PC-9 (cell line): ENCODE data around the gene ALS2. TPM values are rescaled to one million over a fixed set of nuclear protein-coding genes. Genes with fewer than 3 reads are reported as not detected.
A peak's percentile ranks its signal among the peaks of the same experiment; 100 is the strongest.

ENCODE experiments used
- BruUV-seq: library from RNA; stranded (reverse); fragments of 400-500 nt; replicated peaks from 2 replicates; lab custom pipeline; 2021; lab: Mats Ljungman, UMichigan
- CTCF ChIA-PET: fragments of 300-600 bp; sonication (Branson Sonifier 250); formaldehyde crosslinking; loops from one replicate; lab custom pipeline; 2022; ENCODE audit warnings: antibody characterized with exemption; lab: Charles Lee
- POLR2A ChIA-PET: fragments of 300-600 bp; sonication (Branson Sonifier 250); formaldehyde crosslinking; loops from one replicate; lab custom pipeline; 2022; ENCODE audit warnings: antibody characterized with exemption; ENCODE audit not compliant: unreplicated experiment; lab: Charles Lee
- DNase-seq, 2 experiments: peaks; one replicate each; pipeline versions ENCODE4 v3.0.0 to v3.0.0-alpha.2; 2015 to 2022; ENCODE audit warnings: mixed read lengths in 1 of 2
- H2AFZ ChIP-seq: fragments of 200-600 bp; sonication (generic); 2 replicates; pipeline ENCODE4 v1.8.1; 2017; ENCODE audit warnings: antibody characterized with exemption
- H3F3A ChIP-seq: fragments of 200-600 bp; sonication (generic); 2 replicates; pipeline ENCODE4 v1.8.1; 2017; ENCODE audit warnings: antibody characterized with exemption, mild to moderate bottlenecking, low read depth; ENCODE audit not compliant: insufficient read depth
- H3K27ac ChIP-seq: fragments of 200-600 bp; sonication (generic); 2 replicates; pipeline ENCODE4 v1.6.1; 2016; ENCODE audit warnings: mixed run types
- H3K27me3 ChIP-seq: fragments of 200-600 bp; sonication (generic); 2 replicates; pipeline ENCODE4 v1.6.1; 2016; ENCODE audit warnings: low read depth, mixed run types; ENCODE audit not compliant: insufficient read depth
- H3K36me3 ChIP-seq: fragments of 200-600 bp; sonication (generic); 2 replicates; pipeline ENCODE4 v1.6.1; 2016; ENCODE audit warnings: low read depth, mixed run types
- H3K4me1 ChIP-seq: fragments of 200-600 bp; sonication (generic); replicated peaks from 2 replicates; pipeline ENCODE4 v1.6.1; 2016; ENCODE audit warnings: mixed run types; ENCODE audit not compliant: insufficient read depth
- H3K4me2 ChIP-seq: fragments of 200-600 bp; sonication (generic); 2 replicates; pipeline ENCODE4 v1.6.1; 2017; ENCODE audit warnings: mixed run types
- H3K4me3 ChIP-seq: fragments of 200-600 bp; sonication (generic); 2 replicates; pipeline ENCODE4 v1.6.1; 2016; ENCODE audit warnings: mixed run types
- H3K79me2 ChIP-seq: fragments of 200-600 bp; sonication (generic); 2 replicates; pipeline ENCODE4 v1.6.1; 2017; ENCODE audit warnings: low read depth, mixed run types
- H3K9me2 ChIP-seq: fragments of 200-600 bp; sonication (generic); 2 replicates; pipeline ENCODE4 v1.8.1; 2017; ENCODE audit warnings: mild to moderate bottlenecking; ENCODE audit not compliant: insufficient read depth
- H3K9me3 ChIP-seq: fragments of 200-600 bp; sonication (generic); 2 replicates; pipeline ENCODE4 v1.8.1; 2016; ENCODE audit warnings: low read depth; ENCODE audit not compliant: insufficient read depth
- H4K20me1 ChIP-seq: fragments of 200-600 bp; sonication (generic); 2 replicates; pipeline ENCODE4 v1.8.1; 2017; ENCODE audit not compliant: insufficient read depth
- EZH2 ChIP-seq: fragments of 200-600 bp; sonication (generic); IDR thresholded peaks from 2 replicates; pipeline ENCODE4 v1.8.0; 2017; ENCODE audit warnings: antibody characterized with exemption, low read depth
- intact Hi-C: fragments of 100-400 bp; cut with micrococcal nuclease; formaldehyde crosslinking; loops from one replicate; pipeline ENCODE4 v1.10.0; 2022; ENCODE audit not compliant: unreplicated experiment
- total RNA-seq: library from RNA; stranded (reverse); gene quantifications from 2 replicates; pipeline ENCODE4 v1.2.3, GENCODE V29; 2021
- TF ChIP-seq, protein P1 (sequence below): fragments of 200-600 bp; sonication (generic); conservative IDR thresholded peaks from 2 replicates; pipeline ENCODE4 v1.6.1; 2017; ENCODE audit warnings: mixed run types, antibody characterized with exemption, mild to moderate bottlenecking, moderate library complexity

The ALS2 gene
- total RNA-seq, 1 experiment from 2014 or later: 27.6 TPM

GRCh38 chr2:201786471-201786870, 5.7 kb upstream of the ALS2 start:
- Histone ChIP-seq H3K27me3 (no peaks in the 10 kb centered on the region), H3K4me3 (no peak overlapping the region), H3K27ac (no peak overlapping the region), H3K79me2 (no peaks in the 10 kb centered on the region), H3K4me1 (peaks cover 13% of the 10 kb centered on the region), H3F3A (no peaks in the 10 kb centered on the region), H2AFZ (no peak overlapping the region; the same call in 1 of the 2 replicates), H3K9me3 (no peaks in the 10 kb centered on the region), H3K4me2 (peak overlapping the region; percentile 5; the same call in 1 of the 2 replicates), H4K20me1 (no peaks in the 10 kb centered on the region), H3K36me3 (no peaks in the 10 kb centered on the region), H3K9me2 (no peaks in the 10 kb centered on the region)
- POLR2A ChIA-PET: no interaction called here
- intact Hi-C loops: no loop called here
- DNase-seq: peak in 1 of 2 experiments; percentile 67
- CTCF ChIA-PET: no interaction called here
- no TSS peak for BruUV-seq
- TF ChIP-seq EZH2: no peak
- TF ChIP-seq, protein P1, sequence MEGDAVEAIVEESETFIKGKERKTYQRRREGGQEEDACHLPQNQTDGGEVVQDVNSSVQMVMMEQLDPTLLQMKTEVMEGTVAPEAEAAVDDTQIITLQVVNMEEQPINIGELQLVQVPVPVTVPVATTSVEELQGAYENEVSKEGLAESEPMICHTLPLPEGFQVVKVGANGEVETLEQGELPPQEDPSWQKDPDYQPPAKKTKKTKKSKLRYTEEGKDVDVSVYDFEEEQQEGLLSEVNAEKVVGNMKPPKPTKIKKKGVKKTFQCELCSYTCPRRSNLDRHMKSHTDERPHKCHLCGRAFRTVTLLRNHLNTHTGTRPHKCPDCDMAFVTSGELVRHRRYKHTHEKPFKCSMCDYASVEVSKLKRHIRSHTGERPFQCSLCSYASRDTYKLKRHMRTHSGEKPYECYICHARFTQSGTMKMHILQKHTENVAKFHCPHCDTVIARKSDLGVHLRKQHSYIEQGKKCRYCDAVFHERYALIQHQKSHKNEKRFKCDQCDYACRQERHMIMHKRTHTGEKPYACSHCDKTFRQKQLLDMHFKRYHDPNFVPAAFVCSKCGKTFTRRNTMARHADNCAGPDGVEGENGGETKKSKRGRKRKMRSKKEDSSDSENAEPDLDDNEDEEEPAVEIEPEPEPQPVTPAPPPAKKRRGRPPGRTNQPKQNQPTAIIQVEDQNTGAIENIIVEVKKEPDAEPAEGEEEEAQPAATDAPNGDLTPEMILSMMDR: no peak

- intact Hi-C loops: no loop called here
- no peaks in the 10 kb centered on the region for H3K36me3 ChIP-seq
- no peaks in the 10 kb centered on the region for H4K20me1 ChIP-seq
- TF ChIP-seq, protein P1: no peak
- no peak for TF ChIP-seq EZH2
- ChIA-PET CTCF (no interaction called here), POLR2A (no interaction called here)
- no peaks in the 10 kb centered on the region for H3K9me3 ChIP-seq
- no peaks in the 10 kb centered on the region for H3K9me2 ChIP-seq
- H3K4me3 ChIP-seq: no peak overlapping the region
- no peaks in the 10 kb centered on the region for H3K27me3 ChIP-seq
- peaks cover 4% of the 10 kb centered on the region for H3K79me2 ChIP-seq
- DNase-seq: no peak
- H3K27ac ChIP-seq: no peak overlapping the region
- no peak overlapping the region for H3K4me2 ChIP-seq
- H3F3A ChIP-seq: no peaks in the 10 kb centered on the region
- H2AFZ ChIP-seq: no peak overlapping the region
- peaks cover 13% of the 10 kb centered on the region for H3K4me1 ChIP-seq
- BruUV-seq: no TSS peak
These were observed 4.4 kb upstream of the ALS2 start for GRCh38 chr2:201785135-201785534.

GRCh38 chr2:201784563-201784962, 3.8 kb upstream of the ALS2 start:
- Histone ChIP-seq H3K4me2 (no peak overlapping the region), H2AFZ (no peak overlapping the region), H3K79me2 (peaks cover 9% of the 10 kb centered on the region), H3F3A (no peaks in the 10 kb centered on the region), H4K20me1 (0 out of 2 replicates have a peak, but pooled peaks cover 2% of the 10 kb centered on the region), H3K9me3 (no peaks in the 10 kb centered on the region), H3K4me3 (no peak overlapping the region), H3K9me2 (no peaks in the 10 kb centered on the region), H3K27ac (no peak overlapping the region), H3K27me3 (no peaks in the 10 kb centered on the region), H3K36me3 (no peaks in the 10 kb centered on the region), H3K4me1 (peaks cover 15% of the 10 kb centered on the region)
- intact Hi-C loops: loop anchor here (5.0 kb wide), 1 partner anchor 253 kb away; no protein-coding TSS in a partner anchor
- TF ChIP-seq, protein P1: no peak
- no peak for TF ChIP-seq EZH2
- POLR2A ChIA-PET: no interaction called here
- CTCF ChIA-PET: no interaction called here
- no TSS peak for BruUV-seq
- no peak for DNase-seq
